RPMI8226 (cell line): ENCODE measurements around the gene CMKLR1.
A peak's percentile ranks its signal among the peaks of the same experiment; 100 is the strongest.

Experiments
- DNase-seq: peaks from one replicate; pipeline ENCODE4 v3.0.0-alpha.2; 2015

Gene CMKLR1

GRCh38 chr12:108338915-108339657 is at the start of gene CMKLR1:
TSS of gene CMKLR1 (minus strand) at chr12:108339311. CDS start at chr12:108293591, 45,720 bp downstream.
- DNase-seq = no peak

GRCh38 chr12:108387771-108388170 is 48.7 kb upstream of the CMKLR1 start:
- DNase-seq = no peak

GRCh38 chr12:108386709-108387360 is 47.7 kb upstream of the CMKLR1 start:
- DNase-seq = no peak

- DNase-seq = no peak
Measured at GRCh38 chr12:108382437-108382801, 43.3 kb upstream of the CMKLR1 start.

GRCh38 chr12:108381787-108382436 is 42.8 kb upstream of the CMKLR1 start:
- peak; percentile 20 for DNase-seq

- DNase-seq = no peak
Measured at GRCh38 chr12:108380382-108380781, 41.3 kb upstream of the CMKLR1 start.

GRCh38 chr12:108379823-108380222 is 40.7 kb upstream of the CMKLR1 start:
- no peak for DNase-seq

GRCh38 chr12:108378926-108379325 is 39.8 kb upstream of the CMKLR1 start:
- no peak for DNase-seq

- no peak for DNase-seq
Measured at GRCh38 chr12:108377260-108377659, 38.1 kb upstream of the CMKLR1 start.

- no peak for DNase-seq
Measured at GRCh38 chr12:108375986-108376663, 37.0 kb upstream of the CMKLR1 start.

- DNase-seq = no peak
Measured at GRCh38 chr12:108374596-108375320, 35.6 kb upstream of the CMKLR1 start.

- DNase-seq = no peak
Measured at GRCh38 chr12:108373111-108373510, 34.0 kb upstream of the CMKLR1 start.

- DNase-seq = no peak
Measured at GRCh38 chr12:108371801-108372344, 32.8 kb upstream of the CMKLR1 start.

GRCh38 chr12:108370415-108370814 is 31.3 kb upstream of the CMKLR1 start:
- no peak for DNase-seq

- no peak for DNase-seq
Measured at GRCh38 chr12:108369736-108370396, 30.8 kb upstream of the CMKLR1 start.

- DNase-seq = no peak
Measured at GRCh38 chr12:108368089-108368488, 29.0 kb upstream of the CMKLR1 start.

- no peak for DNase-seq
Measured at GRCh38 chr12:108367436-108367835, 28.3 kb upstream of the CMKLR1 start.

- DNase-seq = no peak
Measured at GRCh38 chr12:108365324-108365723, 26.2 kb upstream of the CMKLR1 start.

- DNase-seq = no peak
Measured at GRCh38 chr12:108364879-108365278, 25.8 kb upstream of the CMKLR1 start.

- no peak for DNase-seq
Measured at GRCh38 chr12:108363565-108363964, 24.5 kb upstream of the CMKLR1 start.

- no peak for DNase-seq
Measured at GRCh38 chr12:108363165-108363564, 24.1 kb upstream of the CMKLR1 start.

GRCh38 chr12:108361606-108362005 is 22.5 kb upstream of the CMKLR1 start:
- DNase-seq = no peak
